GM18868 (cell line): ENCODE data around the gene TMEM95.

Experiments
- ATAC-seq: cut with Tn5 transposase; IDR thresholded peaks from one replicate; pipeline ENCODE4 v1.9.1; 2021; ENCODE audit warnings: mild to moderate bottlenecking, moderate library complexity; ENCODE audit not compliant: unreplicated experiment

Gene TMEM95

GRCh38 chr17:7403977-7404736 is 49.2 kb downstream of the TMEM95 start, which contains the start of gene TMEM256:
TSS of gene TMEM256 (minus strand) at chr17:7404097. CDS start at chr17:7404084, 13 bp downstream.
- peak; percentile 94 for ATAC-seq

- no peak for ATAC-seq
Observed at GRCh38 chr17:7404737-7405349, 49.9 kb downstream of the TMEM95 start.

GRCh38 chr17:7405350-7406234 is 50.6 kb downstream of the TMEM95 start:
- no peak for ATAC-seq

- ATAC-seq: no peak
Observed at GRCh38 chr17:7406235-7406825, 51.4 kb downstream of the TMEM95 start.
